Mesenchymal stem cell (in vitro differentiated cells and primary cell): ENCODE data around the gene SLC7A4.
"Not testable (repeated sequence)": the region's sequence is repeated elsewhere in the genome, so short reads cannot be mapped to it uniquely, and the experiment has no call there.

Experiments
- DNase-seq: peaks from one replicate; pipeline ENCODE4 v3.0.0-alpha.2; 2013
- H2AFZ ChIP-seq: one replicate; pipeline ENCODE4 v1.6.1; 2013; ENCODE audit warnings: low read depth, mild to moderate bottlenecking, control low read depth, inconsistent platforms, low read length, moderate library complexity
- H2AK5ac ChIP-seq: 2 replicates; pipeline ENCODE4 v1.6.1; 2013; ENCODE audit warnings: low read length, moderate library complexity, mild to moderate bottlenecking, inconsistent platforms; ENCODE audit not compliant: severe bottlenecking
- H2BK120ac ChIP-seq: one replicate; pipeline ENCODE4 v1.6.1; 2013; ENCODE audit warnings: low read depth, mild to moderate bottlenecking, inconsistent platforms, low read length, moderate library complexity
- H2BK12ac ChIP-seq, 2 experiments: one replicate each; pipeline ENCODE4 v1.6.1; 2013; ENCODE audit warnings: inconsistent platforms in 2 of 2, low read length in 2 of 2, mild to moderate bottlenecking in 2 of 2, moderate library complexity in 2 of 2, control low read depth in 1 of 2
- H2BK15ac ChIP-seq: one replicate; pipeline ENCODE4 v1.6.1; 2013; ENCODE audit warnings: mild to moderate bottlenecking, low read depth, inconsistent platforms; ENCODE audit not compliant: poor library complexity, severe bottlenecking
- H2BK5ac ChIP-seq: 2 replicates; pipeline ENCODE4 v1.6.1; 2013; ENCODE audit warnings: low read depth, mild to moderate bottlenecking, low read length, control low read depth, inconsistent platforms; ENCODE audit not compliant: poor library complexity, severe bottlenecking
- H3K14ac ChIP-seq, 2 experiments: one replicate each; pipeline ENCODE4 v1.6.1; 2013; ENCODE audit warnings: inconsistent platforms in 2 of 2, low read length in 2 of 2, control low read depth in 1 of 2, mild to moderate bottlenecking in 1 of 2, moderate library complexity in 1 of 2
- H3K18ac ChIP-seq, 2 experiments: one replicate each; pipeline ENCODE4 v1.6.1; 2013; ENCODE audit warnings: inconsistent platforms in 2 of 2, low read length in 2 of 2, control low read depth in 1 of 2, low read depth in 1 of 2, mild to moderate bottlenecking in 1 of 2
- H3K23ac ChIP-seq, 2 experiments: one replicate each; pipeline ENCODE4 v1.6.1; 2013; ENCODE audit warnings: inconsistent platforms in 2 of 2, low read length in 2 of 2, mild to moderate bottlenecking in 2 of 2, moderate library complexity in 2 of 2, control low read depth in 1 of 2
- H3K27ac ChIP-seq: 2 replicates; pipeline ENCODE4 v1.5.1; 2013; ENCODE audit warnings: mild to moderate bottlenecking, moderate library complexity, low read length, control low read depth, inconsistent platforms; ENCODE audit not compliant: poor library complexity, severe bottlenecking
- H3K27me3 ChIP-seq, 2 experiments: 2 replicates each; pipeline versions ENCODE4 v1.6.1 to v1.7.0; 2013; ENCODE audit warnings: low read length in 2 of 2, mild to moderate bottlenecking in 2 of 2, moderate library complexity in 2 of 2, control low read depth in 1 of 2, inconsistent platforms in 1 of 2; ENCODE audit not compliant: control insufficient read depth in 1 of 2, insufficient read depth in 1 of 2
- H3K36me3 ChIP-seq, 2 experiments: 2 replicates each; pipeline versions ENCODE4 v1.6.1 to v1.7.0; 2013; ENCODE audit warnings: low read length in 2 of 2, control low read depth in 1 of 2, inconsistent platforms in 1 of 2, low read depth in 1 of 2, mild to moderate bottlenecking in 1 of 2; ENCODE audit not compliant: insufficient read depth in 2 of 2, control insufficient read depth in 1 of 2
- H3K4ac ChIP-seq, 2 experiments: one replicate each; pipeline ENCODE4 v1.6.1; 2013; ENCODE audit warnings: inconsistent platforms in 2 of 2, low read length in 2 of 2, mild to moderate bottlenecking in 2 of 2, moderate library complexity in 2 of 2, control low read depth in 1 of 2, low read depth in 1 of 2
- H3K4me1 ChIP-seq: 2 replicates; pipeline ENCODE4 v1.6.1; 2013; ENCODE audit warnings: low read depth, low read length, control low read depth; ENCODE audit not compliant: control insufficient read depth, insufficient read depth
- H3K4me2 ChIP-seq: 2 replicates; pipeline ENCODE4 v1.6.1; 2013; ENCODE audit warnings: low read length, mild to moderate bottlenecking, inconsistent platforms; ENCODE audit not compliant: poor library complexity, severe bottlenecking
- H3K4me3 ChIP-seq, 2 experiments: 2 replicates each; pipeline versions ENCODE4 v1.5.1 to v1.7.0; 2013; ENCODE audit warnings: low read length in 2 of 2, mild to moderate bottlenecking in 2 of 2, control low read depth in 1 of 2, low read depth in 1 of 2; ENCODE audit not compliant: insufficient read depth in 1 of 2
- H3K79me1 ChIP-seq: replicated peaks from 2 replicates; pipeline ENCODE4 v1.6.1; 2013; ENCODE audit warnings: mild to moderate bottlenecking, control low read depth, low read length, inconsistent platforms; ENCODE audit not compliant: poor library complexity, severe bottlenecking
- H3K9ac ChIP-seq: 2 replicates; pipeline ENCODE4 v1.7.0; 2013; ENCODE audit warnings: mild to moderate bottlenecking, low read length, moderate library complexity
- H3K9me3 ChIP-seq: 2 replicates; pipeline ENCODE4 v1.7.0; 2013; ENCODE audit warnings: mild to moderate bottlenecking, low read length; ENCODE audit not compliant: control insufficient read depth
- H4K8ac ChIP-seq: one replicate; pipeline ENCODE4 v1.6.1; 2013; ENCODE audit warnings: inconsistent platforms, mild to moderate bottlenecking, low read length, moderate library complexity
- H4K91ac ChIP-seq: one replicate; pipeline ENCODE4 v1.6.1; 2013; ENCODE audit warnings: mild to moderate bottlenecking, low read length, inconsistent platforms
- WGBS: methylation state at CpG from one replicate; pipeline ENCODE4 v1.1.7; 2013; ENCODE audit warnings: mixed read lengths; 5-methylcytosine and 5-hydroxymethylcytosine counted together

Gene SLC7A4

GRCh38 chr22:21061660-21062321, 29.4 kb upstream of the SLC7A4 start:
- not testable (repeated sequence) for H2AK5ac ChIP-seq, H2BK12ac ChIP-seq, H2BK5ac ChIP-seq, H3K4me2 ChIP-seq, H3K9ac ChIP-seq, H4K8ac ChIP-seq, H3K36me3 ChIP-seq, H2BK120ac ChIP-seq, H3K18ac ChIP-seq, H3K4ac ChIP-seq, H2AFZ ChIP-seq, H3K4me3 ChIP-seq, H3K9me3 ChIP-seq, H3K4me1 ChIP-seq, H3K14ac ChIP-seq, H2BK15ac ChIP-seq, H3K23ac ChIP-seq, DNase-seq, H4K91ac ChIP-seq, H3K27ac ChIP-seq, H3K79me1 ChIP-seq
- 91% methylated on average over 13 of the region's 18 CpGs for WGBS
- H3K27me3 ChIP-seq = peaks cover 9 to 24% of the 10 kb centered on the region in 2 experiments

- not testable (repeated sequence) for H3K4ac ChIP-seq, H2AK5ac ChIP-seq, H3K79me1 ChIP-seq, H2BK5ac ChIP-seq, H4K8ac ChIP-seq, H3K23ac ChIP-seq, H2BK12ac ChIP-seq, H2BK120ac ChIP-seq, H3K4me3 ChIP-seq, H3K9me3 ChIP-seq, H4K91ac ChIP-seq, H3K4me2 ChIP-seq, DNase-seq, H3K27ac ChIP-seq, H3K36me3 ChIP-seq, H2AFZ ChIP-seq, H3K14ac ChIP-seq, H3K9ac ChIP-seq, H3K4me1 ChIP-seq, H3K18ac ChIP-seq, H2BK15ac ChIP-seq
- whole genome bisulfite sequencing = 88% methylated on average over 1 of the region's 8 CpGs
- peaks cover 18 to 30% of the 10 kb centered on the region in 2 experiments for H3K27me3 ChIP-seq
These were observed 28.0 kb upstream of the SLC7A4 start for GRCh38 chr22:21060363-21060762.

- Histone ChIP-seq H3K9ac (no peak overlapping the region), H2BK15ac (no peak overlapping the region), H2BK12ac (no peak overlapping the region), H2BK5ac (no peak overlapping the region), H3K23ac (no peak overlapping the region), H3K27me3 (peaks cover 18 to 51% of the 10 kb centered on the region in 2 experiments), H3K27ac (no peak overlapping the region), H3K4me3 (no peak overlapping the region), H3K36me3 (no peaks in the 10 kb centered on the region), H3K14ac (no peak overlapping the region), H4K8ac (no peak overlapping the region), H2AFZ (no peak overlapping the region), H2BK120ac (no peak overlapping the region), H4K91ac (no peak overlapping the region), H3K4ac (no peak overlapping the region), H3K18ac (no peak overlapping the region), H3K9me3 (no peaks in the 10 kb centered on the region), H2AK5ac (no peak overlapping the region), H3K79me1 (no peaks in the 10 kb centered on the region), H3K4me1 (peaks cover 14% of the 10 kb centered on the region), H3K4me2 (no peak overlapping the region)
- 61% methylated on average over 7 of the region's 7 CpGs for WGBS
- no peak for DNase-seq
These were observed 23.5 kb upstream of the SLC7A4 start for GRCh38 chr22:21055880-21056319.

GRCh38 chr22:21055564-21055834, 23.1 kb upstream of the SLC7A4 start:
- 78% methylated on average over 4 of the region's 4 CpGs for WGBS
- no peak overlapping the region for H2BK120ac ChIP-seq

More at GRCh38 chr22:21055564-21055834, 23.1 kb upstream of the SLC7A4 start:
- Histone ChIP-seq H2BK5ac (no peak overlapping the region), H4K8ac (no peak overlapping the region), H3K27ac (no peak overlapping the region), H2AK5ac (no peak overlapping the region), H2BK12ac (no peak overlapping the region), H3K4ac (no peak overlapping the region), H3K4me2 (no peak overlapping the region), H3K79me1 (no peaks in the 10 kb centered on the region), H3K9me3 (no peaks in the 10 kb centered on the region), H3K23ac (no peak overlapping the region), H3K18ac (no peak overlapping the region), H3K36me3 (no peaks in the 10 kb centered on the region), H4K91ac (no peak overlapping the region), H3K9ac (no peak overlapping the region), H2BK15ac (no peak overlapping the region), H3K4me1 (peaks cover 14% of the 10 kb centered on the region), H3K27me3 (peaks cover 18 to 51% of the 10 kb centered on the region in 2 experiments), H2AFZ (no peak overlapping the region), H3K4me3 (no peak overlapping the region), H3K14ac (no peak overlapping the region)
- DNase-seq = no peak
